GM18520 (cell line): ENCODE results near the gene TMEM232.
"Not testable (repeated sequence)": the region's sequence is repeated elsewhere in the genome, so short reads cannot be mapped to it uniquely, and the experiment has no call there.

ENCODE experiments used
- ATAC-seq: cut with Tn5 transposase; IDR thresholded peaks from one replicate; pipeline ENCODE4 v1.9.1; 2021; ENCODE audit not compliant: unreplicated experiment

TMEM232 gene

GRCh38 chr5:110726249-110727024, at the start of gene TMEM232:
Gene TMEM232, minus strand, starts transcription at chr5:110726671. Its CDS starts 59,319 bp downstream, at chr5:110667352.
- ATAC-seq = peak; percentile 99

- no peak for ATAC-seq
Observed at GRCh38 chr5:110770286-110770685, 43.8 kb upstream of the TMEM232 start.

- no peak for ATAC-seq
Observed at GRCh38 chr5:110769000-110769681, 42.7 kb upstream of the TMEM232 start.

GRCh38 chr5:110768138-110768860, 41.8 kb upstream of the TMEM232 start:
- no peak for ATAC-seq

- ATAC-seq = no peak
Observed at GRCh38 chr5:110760158-110760557, 33.7 kb upstream of the TMEM232 start.

GRCh38 chr5:110757118-110757729, 30.8 kb upstream of the TMEM232 start:
- no peak for ATAC-seq

GRCh38 chr5:110754181-110754580, 27.7 kb upstream of the TMEM232 start:
- no peak for ATAC-seq

GRCh38 chr5:110753600-110753999, 27.1 kb upstream of the TMEM232 start:
- no peak for ATAC-seq

- ATAC-seq = no peak
Observed at GRCh38 chr5:110752953-110753352, 26.5 kb upstream of the TMEM232 start.

GRCh38 chr5:110751902-110752762, 25.7 kb upstream of the TMEM232 start:
- ATAC-seq = peak; percentile 94

GRCh38 chr5:110738812-110739651, 12.6 kb upstream of the TMEM232 start, which contains the start of gene SLC25A46:
Gene SLC25A46, plus strand, starts transcription at chr5:110739007. Its CDS starts 113 bp downstream, at chr5:110739120.
- ATAC-seq = peak; percentile 86

GRCh38 chr5:110738503-110738811, 12.0 kb upstream of the TMEM232 start:
- peak; percentile 31 for ATAC-seq

GRCh38 chr5:110736753-110737152, 10.3 kb upstream of the TMEM232 start:
- ATAC-seq = no peak

GRCh38 chr5:110735556-110735955, 9.1 kb upstream of the TMEM232 start:
- no peak for ATAC-seq

GRCh38 chr5:110734101-110734500, 7.6 kb upstream of the TMEM232 start:
- no peak for ATAC-seq

- ATAC-seq = not testable (repeated sequence)
Observed at GRCh38 chr5:110731499-110731898, 5.0 kb upstream of the TMEM232 start.

- ATAC-seq = peak; percentile 29
Observed at GRCh38 chr5:110727025-110727314, 499 bp upstream of the TMEM232 start.

GRCh38 chr5:110718311-110718710, 8.2 kb downstream of the TMEM232 start:
- ATAC-seq = no peak
